Pancreas (tissue), 10 donors: ENCODE results near the gene PFKFB1. TPM values are rescaled to one million over a fixed set of nuclear protein-coding genes. Genes with fewer than 3 reads are reported as not detected.

ENCODE experiments used
- ATAC-seq, 4 donors: fragments of 200-7000 bp; cut with Tn5 transposase; one replicate each; pipeline versions ENCODE4 v1.8.0 to v1.9.1; 2020; ENCODE audit warnings: mild to moderate bottlenecking in 4 of 4, moderate library complexity in 4 of 4
- DNase-seq, 6 donors: peaks; one replicate each; pipeline ENCODE4 v3.0.0-alpha.2; 2020
- FAIRE-seq: peaks from 2 replicates; lab custom pipeline; 2012; peaks lifted over from hg19 to GRCh38; lab: Jason Lieb, UNC
- H3K27ac ChIP-seq, 4 donors: fragments of 200-600 bp; sonication (generic); 1 replicate in 3 of 4; 2 replicates in 1 of 4; pipeline versions ENCODE4 v1.5.0 to v1.8.0; 2020
- H3K27me3 ChIP-seq, 4 donors: fragments of 200-600 bp; one replicate each; pipeline ENCODE4 v1.8.0; 2021
- H3K36me3 ChIP-seq, 3 donors: fragments of 200-600 bp; sonication (generic) in 1 of 3; one replicate each; pipeline versions ENCODE4 v1.5.0 to v1.8.0; 2020 to 2021
- H3K4me1 ChIP-seq, 3 donors: fragments of 200-600 bp; one replicate each; pipeline ENCODE4 v1.8.0; 2021
- H3K4me3 ChIP-seq, 4 donors: fragments of 200-600 bp; sonication (generic) in 2 of 4; one replicate each; pipeline versions ENCODE4 v1.5.0 to v1.8.0; 2020 to 2021
- H3K9me3 ChIP-seq, 4 donors: fragments of 200-600 bp; one replicate each; pipeline ENCODE4 v1.8.0; 2021
- CTCF ChIP-seq, 4 donors: fragments of 200-600 bp; sonication (generic) in 3 of 4; IDR thresholded peaks; one replicate each; pipeline versions ENCODE4 v1.5.0 to v1.8.0; 2021; ENCODE audit warnings: antibody characterized with exemption in 4 of 4
- WGBS, 2 donors: extraction: QIAGEN DNeasy Blood & Tissue Kit; methylation state at CpG; one replicate each; pipeline ENCODE4 v1.1.7; 2013; 5-methylcytosine and 5-hydroxymethylcytosine counted together
- intact Hi-C, 3 donors: fragments of 100-400 bp; cut with DNase I; formaldehyde crosslinking; loops; one replicate each; pipeline versions ENCODE4 v1.11.1 to v1.14.2; 2022
- polyA plus RNA-seq, 2 donors: library from polyadenylated mRNA; stranded (reverse); fragments of 200-250 nt; gene quantifications; one replicate each; pipeline ENCODE4 v1.2.3, GENCODE V29; 2013
- total RNA-seq, 6 donors: library from RNA; stranded (reverse); fragmentation: NEBNext Ultra II Directional in 4 of 6; extraction: Animal tissue kit (Norgen Biotek cat#: 25700) in 4 of 6; gene quantifications; one replicate each; pipeline versions ENCODE4 v1.2.1 to v1.2.4, GENCODE V29; 2021 to 2023
- donor health status: healthy with polysubstance abuse.
- donor health status: DM: no; HTN: no; CAD: no; lungs with moderate emphysema.
- donor health status: DM: no; HTN: no; CAD: no.
- donor health status: control.
- donor health status: control.
- donor health status: Bipolar disorder and iron deficiency.
- donor health status: DM: yes; HTN: yes; CAD: no.
- donor health status: DM: no; HTN: no; CAD: no.
- donor health status: DM: no; HTN: no; CAD: no.
- donor health status: DM: yes; HTN: yes; CAD: no.

PFKFB1 gene
- total and polyA plus RNA-seq, 8 donors, result 0.22 to 3.7 (median 0.93) TPM

DNA sequence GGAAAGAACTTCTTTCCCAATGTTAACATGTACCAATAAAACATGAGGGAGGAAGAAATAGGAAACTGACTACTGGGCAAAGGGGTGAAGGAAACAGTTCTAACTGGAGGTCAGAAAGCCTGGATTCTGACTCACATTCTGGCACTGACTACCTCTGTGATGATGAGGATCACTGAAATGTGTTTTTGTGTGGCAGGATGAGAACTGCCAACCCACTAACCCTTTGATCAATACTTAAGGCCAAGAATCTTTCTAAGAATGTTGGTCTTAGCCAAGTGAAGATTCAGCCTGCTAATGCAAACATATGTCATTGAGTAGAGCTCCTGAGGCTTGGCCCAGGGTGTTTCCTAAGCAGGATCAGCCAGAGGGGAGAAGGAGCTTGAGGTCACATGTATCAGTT is 32.2 kb upstream of the PFKFB1 start:
- Histone ChIP-seq H3K27ac (no peak overlapping the region), H3K27me3 (no peaks in the 10 kb centered on the region), H3K4me3 (no peak overlapping the region), H3K9me3 (no peaks in the 10 kb centered on the region), H3K36me3 (no peaks in the 10 kb centered on the region), H3K4me1 (no peaks in the 10 kb centered on the region)
- ATAC-seq (no peak), DNase-seq (no peak), FAIRE-seq (no peak)
- TF ChIP-seq CTCF (IDR thresholded peaks at IDR 0.05), result no peak
- intact Hi-C loops, result no loop called here

- H3K27ac ChIP-seq, result no peak overlapping the region
- no peak for TF ChIP-seq CTCF (IDR thresholded peaks at IDR 0.05)
- ATAC-seq, result no peak
- H3K9me3 ChIP-seq, result no peaks in the 10 kb centered on the region
- FAIRE-seq, result no peak
- intact Hi-C loops, result no loop called here
- WGBS, 2 donors, result 92% methylated on average over 4 of the region's 4 CpGs
- DNase-seq, result no peak
- H3K27me3 ChIP-seq, result peaks cover 0 to 3% (median 0%) of the 10 kb centered on the region in 4 donors
- H3K36me3 ChIP-seq, result no peaks in the 10 kb centered on the region
- no peak overlapping the region for H3K4me3 ChIP-seq
- H3K4me1 ChIP-seq, result no peaks in the 10 kb centered on the region
Measured at GRCh38 chrX:55014897-55015299, 20.9 kb upstream of the PFKFB1 start.

GRCh38 chrX:55011294-55011693 is 17.3 kb upstream of the PFKFB1 start:
- no peak overlapping the region for H3K27ac ChIP-seq
- intact Hi-C loops, result no loop called here
- H3K4me3 ChIP-seq, result no peak overlapping the region
- no peaks in the 10 kb centered on the region for H3K36me3 ChIP-seq
- ATAC-seq (no peak), DNase-seq (no peak), FAIRE-seq (no peak)
- no peaks in the 10 kb centered on the region for H3K4me1 ChIP-seq
- peak in 2 of 4 donors; percentile 5 to 19 for TF ChIP-seq CTCF (IDR thresholded peaks at IDR 0.05)
- H3K9me3 ChIP-seq, result no peaks in the 10 kb centered on the region
- H3K27me3 ChIP-seq, result peaks cover 0 to 3% (median 0%) of the 10 kb centered on the region in 4 donors
- WGBS, 2 donors, result 21 to 35% methylated on average over 2 of the region's 2 CpGs

DNA sequence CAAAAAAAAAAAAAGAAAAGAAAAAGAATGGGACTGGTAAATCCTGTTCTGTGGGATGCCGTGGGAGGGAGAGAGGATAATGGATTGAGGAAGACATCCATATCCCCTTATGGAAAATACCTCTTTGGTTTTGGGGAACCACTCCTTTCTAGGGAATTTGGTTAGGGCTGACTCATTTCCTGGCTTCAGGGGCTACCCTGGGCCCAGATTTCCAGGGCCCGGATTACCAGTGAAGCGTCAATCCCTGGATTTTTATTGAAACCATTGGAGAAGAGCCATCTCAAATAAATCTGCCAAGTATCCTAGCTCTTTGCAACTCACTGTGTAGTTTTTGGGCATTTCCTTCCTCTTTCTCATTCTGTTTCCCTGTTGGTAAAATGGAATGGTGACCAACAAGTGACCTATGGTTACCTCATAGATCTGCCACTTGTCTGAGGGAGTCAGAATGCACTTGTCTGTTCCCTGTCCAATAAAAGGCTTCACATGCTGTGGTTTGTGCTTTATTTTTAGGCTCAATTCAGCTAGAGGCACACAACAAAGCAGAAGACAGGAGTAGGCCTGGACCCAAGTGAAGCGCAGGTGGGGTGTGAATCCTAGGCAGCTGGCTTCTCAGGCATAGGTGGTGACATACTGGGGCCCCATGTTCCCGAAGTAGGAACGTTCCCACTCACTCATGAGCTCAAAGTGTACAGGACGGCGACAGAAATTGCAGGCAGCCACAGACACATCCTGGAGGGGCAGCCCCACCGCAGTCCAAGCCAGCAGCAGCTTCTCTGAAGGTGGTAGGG is 14.8 kb upstream of the PFKFB1 start:
- peak; percentile 31 to 61 (median 46) for ATAC-seq
- DNase-seq, result no peak
- H3K4me3 ChIP-seq, result no peak overlapping the region
- WGBS, 2 donors, result 66 to 67% methylated on average over 9 of the region's 9 CpGs
- intact Hi-C loops, result no loop called here
- no peak for FAIRE-seq
- H3K27me3 ChIP-seq, result no peaks in the 10 kb centered on the region
- no peaks in the 10 kb centered on the region for H3K9me3 ChIP-seq
- H3K27ac ChIP-seq, result peak overlapping the region in 2 of 4 donors; percentile 46 to 60
- H3K4me1 ChIP-seq, result no peaks in the 10 kb centered on the region
- no peak for TF ChIP-seq CTCF (IDR thresholded peaks at IDR 0.05)
- H3K36me3 ChIP-seq, result no peaks in the 10 kb centered on the region

- peak; percentile 67 to 84 (median 70) for ATAC-seq
- DNase-seq, result peak in 3 of 6 donors; percentile 26 to 53 (median 34)
Measured at GRCh38 chrX:55007656-55008055, 13.7 kb upstream of the PFKFB1 start.

More at GRCh38 chrX:55007656-55008055, 13.7 kb upstream of the PFKFB1 start:
- Histone ChIP-seq H3K27ac (peak overlapping the region in 3 of 4 donors; percentile 7 to 60 (median 46)), H3K9me3 (no peaks in the 10 kb centered on the region), H3K36me3 (no peaks in the 10 kb centered on the region), H3K4me1 (no peaks in the 10 kb centered on the region), H3K4me3 (no peak overlapping the region), H3K27me3 (no peaks in the 10 kb centered on the region)
- intact Hi-C loops, result no loop called here
- 56 to 64% methylated on average over 6 of the region's 6 CpGs for WGBS, 2 donors
- TF ChIP-seq CTCF (IDR thresholded peaks at IDR 0.05), result no peak
- no peak for FAIRE-seq
